GM19328 (cell line): ENCODE results near the gene FNDC3B.

ENCODE experiments used
- ATAC-seq: cut with Tn5 transposase; IDR thresholded peaks from one replicate; pipeline ENCODE4 v1.9.1; 2021; ENCODE audit warnings: mild to moderate bottlenecking, moderate library complexity; ENCODE audit not compliant: unreplicated experiment

FNDC3B gene

DNA sequence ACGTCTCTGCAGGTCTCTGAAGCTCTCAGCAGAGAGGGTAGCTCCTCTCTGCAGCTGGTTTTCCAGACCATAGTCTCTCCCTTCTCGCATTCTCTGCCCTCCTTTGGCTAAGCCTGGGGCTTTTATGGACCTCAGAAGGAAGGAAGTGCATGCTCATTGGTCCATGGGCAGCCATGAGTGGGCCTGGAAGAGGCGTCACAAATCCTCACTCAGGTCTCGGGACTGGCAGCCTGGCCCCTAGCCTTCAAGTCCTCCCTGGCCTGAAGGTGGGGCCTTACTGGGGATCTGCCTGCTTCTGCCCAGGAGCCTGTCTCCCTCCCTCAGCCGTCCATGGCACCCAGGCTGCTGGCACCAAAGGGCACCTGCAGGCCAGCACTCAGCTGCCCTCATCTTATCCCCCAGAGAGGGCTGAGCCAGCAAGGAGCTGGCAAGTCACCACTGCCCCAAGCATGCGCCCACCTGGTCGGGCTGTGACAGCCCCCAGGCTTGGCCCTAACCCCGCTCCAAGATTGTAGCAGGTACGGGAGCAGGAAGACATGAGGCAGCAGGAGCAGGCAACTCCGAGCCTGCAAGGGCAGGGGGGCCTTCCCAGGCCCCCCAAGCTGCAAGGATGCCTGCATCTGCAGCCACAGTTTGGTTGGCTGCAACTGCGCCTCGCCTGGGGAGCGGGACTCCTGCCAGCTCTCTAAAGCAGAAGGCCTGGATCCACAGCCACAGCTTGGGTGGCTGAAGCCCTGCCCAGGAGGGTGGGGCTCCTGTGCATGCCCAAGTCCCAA lies 371.5 kb downstream of the FNDC3B start:
- no peak for ATAC-seq

DNA sequence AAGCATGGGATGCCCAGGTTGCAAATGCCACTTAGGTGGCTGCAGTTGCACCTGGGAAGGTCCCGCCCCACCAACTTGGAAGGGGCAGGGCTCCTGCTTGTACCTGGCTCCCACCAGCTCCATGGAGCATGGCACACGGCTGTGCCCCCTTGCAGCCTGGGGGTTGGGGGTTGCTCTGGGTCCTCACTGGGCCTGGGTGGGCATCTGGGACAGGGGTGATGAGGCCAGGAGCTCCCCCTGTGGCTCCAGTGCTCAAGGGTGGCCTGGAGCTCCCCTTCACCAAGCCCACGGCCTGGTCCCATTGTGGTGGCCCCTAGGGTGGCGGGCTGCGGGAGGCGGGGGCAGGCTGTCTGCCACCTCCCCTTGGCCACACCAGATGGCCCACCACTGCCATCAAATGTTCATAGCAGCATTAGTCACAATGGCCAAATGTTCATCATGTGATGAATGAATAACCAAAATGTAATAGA lies 372.1 kb downstream of the FNDC3B start:
- ATAC-seq = no peak

DNA sequence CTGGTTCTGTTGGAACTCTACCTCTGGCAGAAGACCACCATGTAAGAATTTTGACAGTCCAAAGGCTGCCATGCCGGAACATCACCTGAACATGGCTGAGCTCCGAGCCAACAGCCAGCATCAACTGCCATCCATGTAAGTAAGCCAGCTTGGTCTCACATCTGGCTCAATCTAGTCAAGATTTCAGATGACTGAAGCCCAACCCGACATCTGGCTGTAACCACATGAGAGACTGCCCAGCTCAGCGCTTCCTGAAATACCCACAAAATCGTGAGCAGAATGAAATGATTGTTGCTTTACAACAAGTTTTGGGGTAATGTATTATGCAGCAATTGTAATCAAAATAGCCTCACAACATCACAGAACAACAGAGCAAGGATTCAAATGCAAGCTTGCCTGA lies 375.9 kb downstream of the FNDC3B start:
- no peak for ATAC-seq

DNA sequence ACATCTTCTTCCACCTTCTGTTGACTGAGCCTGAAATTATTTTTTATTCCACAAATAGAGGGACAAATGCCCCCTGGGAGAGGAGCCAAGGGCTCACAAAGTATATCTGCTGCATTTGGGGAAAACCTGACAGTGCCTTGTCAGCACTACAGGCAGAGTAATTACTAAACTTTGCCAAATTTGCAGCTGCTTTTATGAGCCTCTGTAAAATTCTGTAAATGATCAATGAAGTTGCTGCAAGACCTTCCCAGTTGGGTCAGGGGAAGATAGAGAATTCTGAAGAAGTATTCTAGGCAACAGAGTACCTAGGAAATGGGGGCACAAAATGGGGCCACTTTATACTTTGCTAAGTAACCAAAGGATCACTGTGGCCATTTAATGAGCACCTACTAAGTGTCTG lies 398.3 kb downstream of the FNDC3B start:
- no peak for ATAC-seq

DNA sequence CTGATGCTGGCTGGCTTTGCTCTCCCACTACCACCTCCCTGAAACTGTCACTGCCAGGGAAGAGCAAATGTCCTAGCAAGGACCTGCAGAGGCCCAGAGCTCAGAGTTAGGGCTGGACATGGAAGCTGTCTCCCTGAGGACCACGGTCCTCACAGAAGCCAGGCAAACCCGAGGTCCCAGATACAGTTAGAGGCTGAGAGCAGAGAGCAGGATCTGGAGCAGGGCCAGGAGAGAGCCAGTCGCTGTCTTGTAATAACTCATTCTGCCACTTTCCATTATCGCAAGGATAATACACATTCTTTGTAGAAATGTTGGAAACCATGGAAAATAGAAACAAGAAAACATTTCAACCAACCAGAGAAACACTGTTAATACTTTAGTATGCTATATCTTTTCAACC lies 398.8 kb downstream of the FNDC3B start:
- ATAC-seq = no peak

DNA sequence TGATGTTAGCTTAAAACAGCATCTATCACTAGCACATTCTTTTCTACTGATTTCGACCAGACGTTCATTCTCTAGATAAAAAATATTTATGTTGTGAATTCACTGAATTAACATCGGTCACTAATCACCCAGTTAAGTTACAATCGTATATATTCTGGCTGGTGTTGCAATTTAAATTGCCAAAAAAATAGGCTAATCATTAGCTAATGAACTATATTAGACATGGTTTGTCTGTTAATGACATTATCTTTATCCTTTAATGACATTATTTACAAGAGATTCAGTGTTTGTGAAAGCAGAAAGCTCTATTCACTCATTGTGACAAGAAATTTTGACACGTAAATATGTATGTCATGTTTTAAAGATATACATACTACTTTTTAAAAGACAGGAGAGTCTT lies 402.2 kb downstream of the FNDC3B start:
- ATAC-seq = no peak

DNA sequence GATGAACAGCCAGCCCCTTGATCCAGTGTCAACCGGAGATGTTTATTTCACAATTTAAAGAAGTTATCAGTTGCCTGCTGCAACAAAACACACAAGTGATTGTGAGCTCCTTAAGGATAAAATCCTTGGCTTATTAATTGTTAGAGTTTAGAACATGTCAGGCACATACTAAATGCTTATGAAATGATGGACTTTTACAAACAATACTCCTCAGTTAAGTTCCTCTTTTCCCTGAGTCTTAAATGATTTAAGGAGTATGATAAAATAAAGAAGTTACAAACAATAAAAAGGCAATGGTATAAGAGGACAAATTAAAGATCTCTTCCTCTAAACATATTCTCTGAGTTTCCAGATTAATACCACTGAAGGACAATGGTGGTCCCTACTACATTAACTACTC lies 403.2 kb downstream of the FNDC3B start:
- ATAC-seq = no peak

DNA sequence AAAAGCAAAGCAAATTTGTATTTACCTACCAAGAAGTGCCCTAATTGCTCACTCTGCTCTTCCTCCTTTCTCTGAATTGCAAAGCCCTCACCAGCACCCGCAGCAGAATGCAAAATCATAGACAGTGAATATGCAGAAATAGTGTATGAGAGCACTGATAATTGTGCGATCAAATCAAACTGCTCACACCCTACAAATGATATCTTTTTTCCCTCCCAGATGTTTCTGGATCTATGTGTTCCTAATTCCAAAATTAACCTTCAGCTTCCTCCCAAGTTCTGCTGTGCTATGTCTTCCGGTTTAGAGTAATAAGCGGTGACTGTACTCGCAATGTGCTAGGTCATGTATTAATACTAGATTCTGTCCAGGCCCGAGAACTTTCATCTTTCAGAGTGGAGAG lies 405.4 kb downstream of the FNDC3B start:
- no peak for ATAC-seq

DNA sequence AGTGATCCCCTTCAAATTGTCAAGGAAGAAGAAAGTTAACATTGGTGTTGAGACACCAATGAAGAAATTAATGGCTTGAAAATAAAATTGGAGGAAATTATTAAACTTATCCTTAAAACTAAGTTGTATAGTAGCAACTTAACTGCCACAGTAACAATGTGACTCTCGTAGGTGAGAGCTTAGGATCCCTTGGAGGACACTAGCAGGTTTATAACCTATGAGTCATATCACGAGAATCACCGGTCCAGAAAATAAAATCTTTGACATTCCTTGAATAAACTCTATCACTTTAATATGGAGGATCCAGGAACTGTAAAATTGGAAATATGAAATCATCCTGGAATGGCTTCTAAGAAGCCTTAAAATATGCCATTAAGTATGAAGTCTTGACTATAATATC lies 406.8 kb downstream of the FNDC3B start:
- no peak for ATAC-seq

DNA sequence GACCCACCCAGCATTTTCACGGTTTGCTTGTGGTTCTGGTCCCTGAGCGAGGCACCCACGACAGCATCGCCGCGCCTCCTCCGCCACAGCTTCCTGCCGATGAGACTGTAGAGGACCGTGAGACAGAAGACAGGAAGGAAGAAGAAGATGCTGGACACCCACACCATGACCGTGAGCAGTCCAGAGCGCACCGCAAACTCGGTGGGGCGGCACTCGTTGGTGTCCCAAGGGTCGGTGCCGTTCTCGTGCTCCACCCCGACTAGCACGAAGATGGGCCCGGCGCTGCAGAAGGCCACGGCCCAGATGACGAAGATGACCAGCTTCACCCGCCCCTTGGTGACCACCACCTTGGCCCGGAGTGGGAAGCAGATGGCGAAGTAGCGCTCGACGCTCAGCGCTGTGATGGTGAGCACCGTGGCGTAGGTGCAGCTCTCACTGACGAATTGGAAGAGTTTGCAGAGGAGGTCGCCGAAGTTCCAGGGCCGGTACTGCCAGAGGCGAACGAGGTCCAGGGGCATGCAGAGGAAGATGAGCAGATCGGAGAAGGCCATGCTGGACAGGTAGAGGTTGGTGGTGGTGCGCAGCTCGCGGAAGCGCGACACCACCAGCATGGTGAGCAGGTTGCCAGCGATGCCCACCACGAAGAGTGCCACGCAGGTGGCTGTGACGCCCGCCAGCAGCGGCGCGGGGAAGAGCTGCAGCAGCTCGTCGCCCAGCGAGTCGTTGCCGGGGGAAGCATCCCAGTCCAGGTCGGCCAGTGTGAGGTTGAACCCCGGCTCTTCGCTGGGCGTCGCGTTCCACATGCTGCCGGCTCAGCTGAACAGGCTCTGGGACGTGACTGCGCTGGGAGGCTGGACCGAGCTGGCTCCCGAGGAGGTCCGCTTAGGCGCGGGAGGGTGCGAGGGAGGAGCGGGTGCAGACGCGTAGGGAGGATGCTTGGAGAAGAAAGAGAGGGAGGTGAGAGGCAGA lies 408.5 kb downstream of the FNDC3B start, which contains the start of gene GHSR:
GHSR (minus strand) TSS at position 846 of the 969 bp plus-strand sequence; CDS start at position 803, 43 bp downstream.
- no peak for ATAC-seq

DNA sequence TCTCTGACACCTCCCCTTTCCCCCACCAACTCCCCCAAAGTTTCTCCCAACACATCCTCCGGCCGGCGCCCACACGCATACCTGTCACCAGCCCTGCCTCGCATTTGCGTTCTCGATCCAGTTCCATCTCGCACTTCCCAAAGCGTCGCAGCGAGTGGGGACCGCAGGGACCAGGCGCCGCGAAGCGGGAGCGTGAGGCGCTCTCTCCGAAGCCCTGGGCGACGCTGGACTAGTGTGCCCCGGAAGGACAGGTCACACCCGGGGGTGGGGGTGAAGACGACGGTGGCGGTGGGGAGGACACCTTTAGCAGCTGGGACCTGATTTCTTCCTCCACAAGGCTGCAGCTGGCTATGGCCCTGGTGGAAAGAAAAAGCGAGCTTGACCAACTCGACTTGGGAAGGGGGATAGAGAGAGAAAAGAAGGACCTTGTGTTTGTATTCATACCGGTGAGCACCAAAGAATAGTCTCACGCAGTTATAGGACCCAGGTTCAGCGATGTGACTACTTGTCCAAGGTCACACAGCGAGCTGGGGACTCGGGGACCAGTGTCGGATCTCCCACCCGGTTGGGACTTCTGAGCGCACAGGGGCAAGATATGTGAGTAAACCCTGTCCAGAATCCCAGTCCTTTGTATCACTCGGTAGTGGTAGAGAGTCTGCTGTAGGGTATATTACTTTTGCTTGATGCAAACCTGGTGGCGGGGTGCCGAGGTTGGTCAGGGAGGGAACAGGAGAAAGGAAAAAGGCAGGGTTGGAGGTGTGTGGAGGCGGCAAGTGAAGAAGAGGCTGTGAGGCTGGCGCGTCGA lies 409.5 kb downstream of the FNDC3B start:
- no peak for ATAC-seq

DNA sequence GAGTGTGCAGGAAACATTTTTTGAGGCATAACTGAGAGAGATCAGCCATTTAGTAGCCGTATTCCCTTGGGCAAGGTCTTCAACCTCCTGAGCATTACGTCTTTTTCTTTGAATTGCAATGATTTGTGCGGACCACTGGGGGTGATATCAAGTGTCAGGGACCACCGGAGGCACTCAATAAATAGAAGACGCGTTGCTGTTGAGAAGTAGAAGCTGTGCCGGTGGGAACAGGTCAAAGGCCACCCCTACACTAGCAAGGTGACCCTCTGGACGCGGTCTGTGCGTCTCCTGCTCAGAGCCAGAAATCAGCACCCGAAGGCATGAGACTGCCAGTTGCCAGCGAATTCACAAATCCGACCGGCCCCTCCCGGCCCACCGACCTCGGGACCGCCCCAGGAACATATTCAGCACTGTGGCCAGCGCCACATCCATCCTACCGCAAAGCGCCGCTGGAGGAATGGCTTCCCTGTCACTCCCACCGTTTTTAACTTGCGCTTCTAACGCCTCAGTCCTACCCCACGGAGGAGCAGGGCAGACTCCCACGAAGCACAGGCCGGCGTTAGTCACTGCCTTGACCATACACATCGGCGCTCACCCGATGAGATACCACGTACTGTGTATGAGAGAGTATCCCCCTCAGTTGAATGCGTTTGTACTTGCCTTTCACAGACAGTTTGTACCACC lies 410.2 kb downstream of the FNDC3B start:
- ATAC-seq = no peak
